Kidney (tissue), 14 donors: ENCODE measurements around the gene MTCH2. TPM values are rescaled to one million over a fixed set of nuclear protein-coding genes. Genes with fewer than 3 reads are reported as not detected.

ENCODE experiments used
- DNase-seq, 5 donors: peaks; one replicate each; pipeline ENCODE4 v3.0.0-alpha.2; 2013 to 2020
- FAIRE-seq: peaks from 2 replicates; lab custom pipeline; 2012; peaks lifted over from hg19 to GRCh38; lab: Jason Lieb, UNC
- H3K27ac ChIP-seq, 2 donors: one replicate each; pipeline ENCODE4 v1.7.0; 2013; ENCODE audit warnings: low read depth in 2 of 2, low read length in 2 of 2, inconsistent platforms in 1 of 2
- H3K27me3 ChIP-seq: one replicate; pipeline ENCODE4 v1.7.1; 2013; ENCODE audit warnings: low read length, inconsistent platforms; ENCODE audit not compliant: control insufficient read depth, insufficient read depth
- H3K36me3 ChIP-seq, 3 donors: one replicate each; pipeline versions ENCODE4 v1.7.0 to v1.7.1; 2013; ENCODE audit warnings: low read length in 3 of 3, control low read depth in 1 of 3, inconsistent platforms in 1 of 3; ENCODE audit not compliant: insufficient read depth in 3 of 3, control insufficient read depth in 2 of 3
- H3K4me1 ChIP-seq, 3 donors: one replicate each; pipeline versions ENCODE4 v1.7.0 to v1.7.1; 2013; ENCODE audit warnings: low read length in 3 of 3, inconsistent platforms in 1 of 3, low read depth in 1 of 3; ENCODE audit not compliant: control insufficient read depth in 2 of 3, insufficient read depth in 2 of 3
- H3K4me3 ChIP-seq, 3 donors: one replicate each; pipeline versions ENCODE4 v1.7.0 to v1.8.1; 2013; ENCODE audit warnings: low read length in 3 of 3, control low read depth in 1 of 3, inconsistent platforms in 1 of 3
- H3K9ac ChIP-seq, 3 donors: one replicate each; pipeline versions ENCODE4 v1.7.0 to v1.7.1; 2013; ENCODE audit warnings: low read length in 3 of 3, control low read depth in 1 of 3, inconsistent platforms in 1 of 3
- H3K9me3 ChIP-seq, 3 donors: one replicate each; pipeline versions ENCODE4 v1.7.0 to v1.7.1; 2013; ENCODE audit warnings: low read length in 3 of 3, control low read depth in 1 of 3, inconsistent platforms in 1 of 3; ENCODE audit not compliant: control insufficient read depth in 2 of 3, insufficient read depth in 1 of 3
- intact Hi-C: fragments of 100-400 bp; cut with DNase I; formaldehyde crosslinking; loops from one replicate; pipeline ENCODE4 v1.11.1; 2022
- polyA plus RNA-seq: library from polyadenylated mRNA; stranded (reverse); fragments of 350-450 nt; fragmentation: Illumina TruSeq; extraction: RNeasy Lipid Tissue Mini Kit (QIAGEN cat#74804); gene quantifications from one replicate; pipeline ENCODE4 v1.2.3, GENCODE V29; 2014; ENCODE audit warnings: low read depth, low replicate concordance; ENCODE audit not compliant: insufficient read depth
- total RNA-seq: library from RNA; stranded (reverse); fragmentation: NEBNext Ultra II Directional; extraction: Animal tissue kit (Norgen Biotek cat#: 25700); gene quantifications from one replicate; pipeline ENCODE4 v1.2.1, GENCODE V29; 2021
- TF ChIP-seq, protein P1 (sequence below): IDR thresholded peaks from 3 replicates; pipeline ENCODE4 v1.5.1; 2012; ENCODE audit warnings: mild to moderate bottlenecking, moderate library complexity, borderline replicate concordance; ENCODE audit not compliant: insufficient read depth; ENCODE audit errors: extremely low read depth
- donor health status: control.
- donor health status: control.
- donor health status: control.
- donor health status: control.
- donor health status: control.
- donor health status: DM: yes; HTN: yes; CAD: no.
- donor health status: Normal renal cell carcinoma (clear cell type).

Gene MTCH2
- total and polyA plus RNA-seq, 2 donors from 2014 or later: 85.3 to 201 TPM

DNA sequence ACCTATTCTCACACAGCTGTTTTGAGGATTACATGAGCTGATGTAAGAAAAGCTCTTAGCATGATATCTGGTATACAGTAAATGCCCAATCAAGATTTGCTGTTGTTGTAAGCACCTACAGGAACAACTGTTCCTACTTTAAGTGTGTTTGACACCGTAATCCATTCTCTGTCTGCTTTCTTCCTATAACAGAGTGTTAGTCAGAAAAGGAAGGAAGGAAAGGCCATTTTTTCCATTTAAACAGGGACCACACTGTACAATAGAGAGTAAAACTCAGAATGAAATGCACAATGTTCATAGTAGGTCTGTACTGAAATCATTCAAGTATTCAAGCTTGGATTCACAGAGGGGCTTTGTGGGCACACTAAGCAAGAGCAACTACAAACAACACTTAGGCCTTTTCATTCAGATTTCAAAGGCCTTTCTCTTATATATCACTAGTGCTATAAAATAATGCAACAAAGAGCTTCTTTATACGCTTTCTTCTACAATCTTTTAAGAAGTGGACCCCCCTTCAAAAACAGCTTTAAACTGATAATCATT lies 21.5 kb downstream of the MTCH2 start:
- DNase-seq: no peak
- no peaks in the 10 kb centered on the region for H3K9me3 ChIP-seq
- H3K9ac ChIP-seq: no peak overlapping the region
- no peak overlapping the region for H3K4me3 ChIP-seq
- no peak overlapping the region for H3K27ac ChIP-seq
- intact Hi-C loops: no loop called here
- peaks cover 4 to 37% (median 20%) of the 10 kb centered on the region in 3 donors for H3K36me3 ChIP-seq
- H3K27me3 ChIP-seq: no peaks in the 10 kb centered on the region
- no peaks in the 10 kb centered on the region for H3K4me1 ChIP-seq
- FAIRE-seq: no peak
- TF ChIP-seq, protein P1, sequence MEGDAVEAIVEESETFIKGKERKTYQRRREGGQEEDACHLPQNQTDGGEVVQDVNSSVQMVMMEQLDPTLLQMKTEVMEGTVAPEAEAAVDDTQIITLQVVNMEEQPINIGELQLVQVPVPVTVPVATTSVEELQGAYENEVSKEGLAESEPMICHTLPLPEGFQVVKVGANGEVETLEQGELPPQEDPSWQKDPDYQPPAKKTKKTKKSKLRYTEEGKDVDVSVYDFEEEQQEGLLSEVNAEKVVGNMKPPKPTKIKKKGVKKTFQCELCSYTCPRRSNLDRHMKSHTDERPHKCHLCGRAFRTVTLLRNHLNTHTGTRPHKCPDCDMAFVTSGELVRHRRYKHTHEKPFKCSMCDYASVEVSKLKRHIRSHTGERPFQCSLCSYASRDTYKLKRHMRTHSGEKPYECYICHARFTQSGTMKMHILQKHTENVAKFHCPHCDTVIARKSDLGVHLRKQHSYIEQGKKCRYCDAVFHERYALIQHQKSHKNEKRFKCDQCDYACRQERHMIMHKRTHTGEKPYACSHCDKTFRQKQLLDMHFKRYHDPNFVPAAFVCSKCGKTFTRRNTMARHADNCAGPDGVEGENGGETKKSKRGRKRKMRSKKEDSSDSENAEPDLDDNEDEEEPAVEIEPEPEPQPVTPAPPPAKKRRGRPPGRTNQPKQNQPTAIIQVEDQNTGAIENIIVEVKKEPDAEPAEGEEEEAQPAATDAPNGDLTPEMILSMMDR: no peak

DNA sequence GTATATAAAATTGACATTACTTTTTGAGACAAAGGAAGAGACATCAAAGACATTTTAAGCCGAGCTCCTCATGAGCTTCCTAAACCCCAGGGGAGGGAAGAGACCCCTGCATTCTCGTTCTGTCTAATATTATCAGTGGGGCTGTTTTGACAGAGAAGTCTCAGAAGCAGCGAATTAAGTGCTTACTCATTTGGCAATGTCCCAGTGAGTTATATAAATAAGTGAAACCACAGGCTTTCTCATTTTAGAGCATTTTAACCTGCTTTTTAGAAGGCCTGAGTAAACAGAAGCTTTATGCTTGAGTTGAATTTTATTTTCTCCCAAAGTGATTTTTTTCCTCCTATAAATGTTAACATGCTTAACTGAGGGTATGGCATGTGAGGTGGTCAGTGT lies 24.9 kb downstream of the MTCH2 start:
- Histone ChIP-seq H3K36me3 (peaks cover 2 to 22% (median 14%) of the 10 kb centered on the region in 3 donors), H3K9me3 (no peaks in the 10 kb centered on the region), H3K27ac (no peak overlapping the region), H3K4me3 (no peak overlapping the region), H3K9ac (no peak overlapping the region), H3K27me3 (no peaks in the 10 kb centered on the region), H3K4me1 (no peaks in the 10 kb centered on the region)
- FAIRE-seq (no peak), DNase-seq (no peak)
- TF ChIP-seq, protein P1: no peak
- intact Hi-C loops: no loop called here

DNA sequence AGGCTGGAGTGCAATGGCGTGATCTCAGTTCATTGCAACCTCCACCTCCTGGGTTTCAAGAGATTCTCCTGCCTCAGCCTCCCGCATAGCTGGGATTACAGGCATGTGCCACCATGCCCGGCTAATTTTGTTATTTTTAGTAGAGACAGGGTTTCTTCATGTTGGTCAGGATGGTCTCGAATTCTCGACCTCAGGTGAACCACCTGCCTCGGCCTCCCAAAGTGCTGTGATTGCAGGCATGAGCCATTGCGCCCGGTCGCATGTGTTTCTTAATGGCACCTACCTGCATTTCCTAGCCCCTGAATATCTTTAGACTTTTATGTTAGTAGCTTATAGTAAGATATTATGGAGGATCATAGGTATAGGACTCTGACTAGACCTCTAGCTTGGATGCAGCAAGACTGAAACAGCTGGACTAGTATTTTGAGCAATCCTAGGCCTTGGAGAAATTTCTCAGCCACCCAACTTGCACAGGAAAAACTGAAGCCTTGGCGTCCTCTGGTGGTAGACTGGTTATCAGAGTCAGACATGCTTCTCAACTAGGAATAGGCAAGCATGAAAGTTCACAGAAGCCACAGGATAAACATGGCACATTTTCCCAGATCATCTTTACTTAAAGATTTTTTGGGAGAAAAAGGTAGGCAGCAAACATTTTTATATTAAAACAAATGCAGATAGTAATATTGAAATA lies 25.5 kb downstream of the MTCH2 start:
- no peak overlapping the region for H3K27ac ChIP-seq
- intact Hi-C loops: no loop called here
- peak in 3 of 5 donors; percentile 56 to 84 (median 69) for DNase-seq

More for the DNA sequence above, 25.5 kb downstream of the MTCH2 start:
- Histone ChIP-seq H3K4me1 (no peaks in the 10 kb centered on the region), H3K9ac (no peak overlapping the region), H3K36me3 (peaks cover 0 to 17% (median 9%) of the 10 kb centered on the region in 3 donors), H3K4me3 (no peak overlapping the region), H3K9me3 (no peaks in the 10 kb centered on the region), H3K27me3 (no peaks in the 10 kb centered on the region)
- no peak for FAIRE-seq
- TF ChIP-seq, protein P1: peak; percentile 51
